GM19025 (cell line): Measurements from ENCODE around the gene EXOC7.
"Not testable (repeated sequence)": the region's sequence is repeated elsewhere in the genome, so short reads cannot be mapped to it uniquely, and the experiment has no call there.

Experiments
- ATAC-seq: cut with Tn5 transposase; IDR thresholded peaks from one replicate; pipeline ENCODE4 v1.9.1; 2021; ENCODE audit warnings: mild to moderate bottlenecking, low read depth, moderate library complexity; ENCODE audit not compliant: unreplicated experiment

EXOC7 gene

GRCh38 chr17:76089680-76090516 is 13.7 kb downstream of the EXOC7 start:
- no peak for ATAC-seq

GRCh38 chr17:76088868-76089576 is 14.6 kb downstream of the EXOC7 start:
- no peak for ATAC-seq

- ATAC-seq, result no peak
These were observed 15.3 kb downstream of the EXOC7 start for GRCh38 chr17:76088041-76088867.

GRCh38 chr17:76087531-76087930 is 16.1 kb downstream of the EXOC7 start:
- no peak for ATAC-seq

GRCh38 chr17:76086384-76086783 is 17.2 kb downstream of the EXOC7 start:
- ATAC-seq, result no peak

- ATAC-seq, result no peak
These were observed 17.7 kb downstream of the EXOC7 start for GRCh38 chr17:76085731-76086366.

- no peak for ATAC-seq
These were observed 18.4 kb downstream of the EXOC7 start for GRCh38 chr17:76085066-76085730.

GRCh38 chr17:76083536-76084182 is 19.9 kb downstream of the EXOC7 start:
- ATAC-seq, result no peak

- no peak for ATAC-seq
These were observed 21.0 kb downstream of the EXOC7 start for GRCh38 chr17:76082326-76083251.

- ATAC-seq, result no peak
These were observed 22.0 kb downstream of the EXOC7 start for GRCh38 chr17:76081295-76082210.

GRCh38 chr17:76080768-76081287 is 22.8 kb downstream of the EXOC7 start:
- ATAC-seq, result no peak

GRCh38 chr17:76079956-76080767 is 23.4 kb downstream of the EXOC7 start:
- ATAC-seq, result no peak

GRCh38 chr17:76079535-76079955 is 24.0 kb downstream of the EXOC7 start:
- no peak for ATAC-seq

GRCh38 chr17:76078860-76079534 is 24.6 kb downstream of the EXOC7 start, which contains the start of gene ZACN:
Gene ZACN (plus strand): TSS chr17:76079182. CDS start chr17:76079265, 83 bp downstream.
- no peak for ATAC-seq

- ATAC-seq, result not testable (repeated sequence)
These were observed 25.2 kb downstream of the EXOC7 start for GRCh38 chr17:76078370-76078769.
